ENCODE measurements around the gene COPB1. TPM values are rescaled to one million over a fixed set of nuclear protein-coding genes. Genes with fewer than 3 reads are reported as not detected.

The COPB1 gene
- total and polyA plus RNA-seq, 9 of the 15 experiments (the other 6 are each of a cell fraction or from before 2014, with no cell fraction given) = 64.7 to 188 (median 91.6) TPM

GRCh38 chr11:14414470-14415461 lies 84.8 kb downstream of the COPB1 start:
- CTCF ChIA-PET (ENCODE audit: low intra/inter-chr PET ratio) = no interaction called here
- intact Hi-C loops (cut with micrococcal nuclease) (loop anchor here (5.0 kb wide), 1 partner anchor 57 kb away; the partner anchor contains the start of gene RRAS2), in situ Hi-C loops (cut with MboI) (loop anchor here (10.0 kb wide), 1 partner anchor 110 kb away; no protein-coding TSS in a partner anchor)
- Histone ChIP-seq H3K79me2 (ENCODE audit: control insufficient read depth, insufficient read depth, low read length) (no peaks in the 10 kb centered on the region), H3K4me1 (replicated peaks in 1 of 2; ENCODE audit: control insufficient read depth in 2 of 2, insufficient read depth in 2 of 2, low read length in 2 of 2) (peaks cover 10 to 22% of the 10 kb centered on the region in 2 experiments; a peak in 4 of 5 replicates), H3K27ac (ENCODE audit: extremely low read depth, low read depth, low read length) (peak overlapping the region; percentile 67; the same call in 2 of the 3 replicates), H3K9me3 (replicated peaks; ENCODE audit: control insufficient read depth, insufficient read depth, low read depth, low read length) (no peaks in the 10 kb centered on the region), H4K20me1 (replicated peaks; ENCODE audit: control insufficient read depth, insufficient read depth, low read length) (no peaks in the 10 kb centered on the region), H2AFZ (ENCODE audit: low read depth, low read length) (peak overlapping the region; percentile 88), H3K27me3 (ENCODE audit: control insufficient read depth in 2 of 2, insufficient read depth in 2 of 2, low read length in 2 of 2) (no peaks in the 10 kb centered on the region), H3K9me1 (ENCODE audit: control insufficient read depth, insufficient read depth, low read length) (no peaks in the 10 kb centered on the region), H3K4me3 (no peak overlapping the region), H3K4me2 (ENCODE audit: insufficient read depth, low read length) (peak overlapping the region; percentile 36; the same call in 1 of the 2 replicates), H3K9ac (ENCODE audit: insufficient read depth in 1 of 2, low read depth in 2 of 2, low read length in 2 of 2) (peak overlapping the region; percentile 11 to 37; a peak in 3 of 4 replicates), H3K36me3 (ENCODE audit: control insufficient read depth, insufficient read depth, low read length) (no peaks in the 10 kb centered on the region)
- ATAC-seq (peak; percentile 80), FAIRE-seq (peak; percentile 68), DNase-seq (ENCODE audit: extremely low read depth in 1 of 4, low spot score in 3 of 4) (peak; percentile 49 to 71 (median 58))
- POLR2A ChIA-PET = interaction anchor here (0.6 kb wide), 1 partner anchor 230 kb away, joined by 3 read pairs; no protein-coding TSS in a partner anchor
- WGBS (ENCODE audit: insufficient coverage, low coverage, missing lambda C conversion rate) = 17% methylated on average over 7 of the region's 7 CpGs
- BruUV-seq (replicated peaks) = no TSS peak
- TF ChIP-seq ZBTB1 (CRISPR knock-in tag; IDR thresholded peaks at IDR 0.05; ENCODE audit: borderline replicate concordance, low read depth) = no peak
- TF ChIP-seq RREB1 (CRISPR knock-in tag; IDR thresholded peaks at IDR 0.05) = no peak
- no peak for TF ChIP-seq ZNF318 (IDR thresholded peaks at IDR 0.05; ENCODE audit: borderline replicate concordance in 1 of 2, low read depth in 1 of 2)
- TF ChIP-seq HSF4 (CRISPR knock-in tag; IDR thresholded peaks at IDR 0.05; ENCODE audit: borderline replicate concordance) = no peak

Data from K562 (cell line).